Smooth muscle cell (in vitro differentiated cells): ENCODE measurements around the gene ITGAE. TPM values are rescaled to one million over a fixed set of nuclear protein-coding genes. Genes with fewer than 3 reads are reported as not detected.

Source experiments
- DNase-seq: peaks from one replicate; lab custom pipeline; 2025; ENCODE audit not compliant: unreplicated experiment; lab: John Stamatoyannopoulos, UW
- H2AFZ ChIP-seq: fragments of 200-600 bp; sonication (generic); 2 replicates; pipeline ENCODE4 v1.6.0; 2016; ENCODE audit warnings: antibody characterized with exemption, low read depth, mild to moderate bottlenecking
- H3F3A ChIP-seq: fragments of 200-600 bp; sonication (generic); 2 replicates; pipeline ENCODE4 v1.6.0; 2017; ENCODE audit warnings: antibody characterized with exemption, low read depth
- H3K27ac ChIP-seq: fragments of 200-600 bp; sonication (generic); 2 replicates; pipeline ENCODE4 v1.5.1; 2016; ENCODE audit warnings: low read depth, mild to moderate bottlenecking
- H3K27me3 ChIP-seq: fragments of 200-600 bp; sonication (generic); 2 replicates; pipeline ENCODE4 v1.6.1; 2016; ENCODE audit warnings: low read depth, mild to moderate bottlenecking
- H3K36me3 ChIP-seq: fragments of 200-600 bp; sonication (generic); 2 replicates; pipeline ENCODE4 v1.5.1; 2016; ENCODE audit warnings: low read depth
- H3K4me1 ChIP-seq: fragments of 200-600 bp; sonication (generic); 2 replicates; pipeline ENCODE4 v1.5.1; 2016; ENCODE audit warnings: low read depth
- H3K4me2 ChIP-seq: fragments of 200-600 bp; sonication (generic); 2 replicates; pipeline ENCODE4 v1.6.0; 2016; ENCODE audit warnings: mild to moderate bottlenecking
- H3K4me3 ChIP-seq: fragments of 200-600 bp; sonication (generic); 2 replicates; pipeline ENCODE4 v1.5.1; 2016; ENCODE audit warnings: mild to moderate bottlenecking
- H3K79me2 ChIP-seq: fragments of 200-600 bp; sonication (generic); 2 replicates; pipeline ENCODE4 v1.6.0; 2016; ENCODE audit warnings: low read depth, mild to moderate bottlenecking
- H3K9ac ChIP-seq: fragments of 200-600 bp; sonication (generic); 2 replicates; pipeline ENCODE4 v1.6.0; 2016; ENCODE audit warnings: low read depth
- H3K9me3 ChIP-seq: fragments of 200-600 bp; sonication (generic); replicated peaks from 2 replicates; pipeline ENCODE4 v1.5.1; 2016; ENCODE audit warnings: low read depth
- H4K20me1 ChIP-seq: fragments of 200-600 bp; sonication (generic); 2 replicates; pipeline ENCODE4 v1.6.0; 2016; ENCODE audit warnings: low read depth
- CTCF ChIP-seq: fragments of 200-600 bp; sonication (generic); IDR thresholded peaks from 2 replicates; pipeline ENCODE4 v1.5.1; 2017; ENCODE audit warnings: borderline replicate concordance, mild to moderate bottlenecking, antibody characterized with exemption; ENCODE audit not compliant: insufficient read depth, poor library complexity, severe bottlenecking
- WGBS: methylation state at CpG from one replicate; pipeline ENCODE4 v1.1.7; 2016; ENCODE audit warnings: low lambda C conversion rate; 5-methylcytosine and 5-hydroxymethylcytosine counted together
- polyA plus RNA-seq: library from polyadenylated mRNA; unstranded; fragments of >200 nt; fragmentation: Nextera tagmentation; extraction: Ambion mirVana; gene quantifications from 2 replicates; pipeline ENCODE4 v1.2.1, GENCODE V29; 2016
- total RNA-seq: library from RNA; depleted of rRNA; stranded (reverse); fragments of >200 nt; gene quantifications from 2 replicates; pipeline ENCODE4 v1.2.3, GENCODE V29; 2014

The ITGAE gene
- total and polyA plus RNA-seq, 2 experiments from 2014 or later = 43.8 to 66.7 TPM

GRCh38 chr17:3666516-3666915, 134.5 kb downstream of the ITGAE start:
- no peak for TF ChIP-seq CTCF
- DNase-seq = no peak
- no peak overlapping the region for H3K9ac ChIP-seq
- H2AFZ ChIP-seq = no peak overlapping the region
- WGBS = 91% methylated on average over 6 of the region's 6 CpGs
- H3K4me2 ChIP-seq = peak overlapping the region; percentile 93
- H3K4me1 ChIP-seq = peaks cover 9% of the 10 kb centered on the region
- no peaks in the 10 kb centered on the region for H3K36me3 ChIP-seq
- H3K4me3 ChIP-seq = peak overlapping the region; percentile 69
- H3K27me3 ChIP-seq = no peaks in the 10 kb centered on the region
- peaks cover 6% of the 10 kb centered on the region for H3F3A ChIP-seq
- H4K20me1 ChIP-seq = peaks cover 61% of the 10 kb centered on the region
- peak overlapping the region; percentile 9 for H3K27ac ChIP-seq
- H3K9me3 ChIP-seq = no peaks in the 10 kb centered on the region
- H3K79me2 ChIP-seq = peaks cover 42% of the 10 kb centered on the region

- Histone ChIP-seq H3K9ac (no peak overlapping the region), H3K79me2 (peaks cover 42% of the 10 kb centered on the region), H3F3A (peaks cover 6% of the 10 kb centered on the region)
These were observed 135.2 kb downstream of the ITGAE start for GRCh38 chr17:3665834-3666233.

More at GRCh38 chr17:3665834-3666233, 135.2 kb downstream of the ITGAE start:
- WGBS = 89% methylated on average over 5 of the region's 5 CpGs
- Histone ChIP-seq H3K36me3 (no peaks in the 10 kb centered on the region), H3K9me3 (no peaks in the 10 kb centered on the region), H3K4me1 (peaks cover 9% of the 10 kb centered on the region), H3K4me2 (peak overlapping the region; percentile 93), H3K27me3 (no peaks in the 10 kb centered on the region), H4K20me1 (peaks cover 61% of the 10 kb centered on the region), H3K27ac (peak overlapping the region; percentile 6), H3K4me3 (no peak overlapping the region), H2AFZ (no peak overlapping the region)
- no peak for TF ChIP-seq CTCF
- DNase-seq = no peak

Other genes with a start within 250 kb of the ITGAE start
- gene TRPV3, start 243.4 kb downstream of the ITGAE start, total RNA-seq = 2.3 and 6.4 TPM in 2 replicates
- 0.53 and 2.7 TPM in 2 replicates for gene TRPV3, start 243.4 kb downstream of the ITGAE start, polyA plus RNA-seq
- 0.99 and 2.2 TPM in 2 replicates for gene TRPV1, start 191.8 kb downstream of the ITGAE start, total RNA-seq
- 0.90 and 2.8 TPM in 2 replicates for gene TRPV1, start 191.8 kb downstream of the ITGAE start, polyA plus RNA-seq
- 9.0 and 9.5 TPM in 2 replicates for gene SHPK, start 164.9 kb downstream of the ITGAE start, total RNA-seq
- gene SHPK, start 164.9 kb downstream of the ITGAE start, polyA plus RNA-seq = 5.3 and 8.2 TPM in 2 replicates
- gene CTNS, start 164.4 kb downstream of the ITGAE start, total RNA-seq = 20.6 and 24.9 TPM in 2 replicates
- gene CTNS, start 164.4 kb downstream of the ITGAE start, polyA plus RNA-seq = 13.7 and 15.8 TPM in 2 replicates
- 115 and 127 TPM in 2 replicates for gene TAX1BP3, start 132.6 kb downstream of the ITGAE start, total RNA-seq
- gene TAX1BP3, start 132.6 kb downstream of the ITGAE start, polyA plus RNA-seq = 248 and 295 TPM in 2 replicates
- gene EMC6, start 132.4 kb downstream of the ITGAE start, total RNA-seq = 59.7 and 64.1 TPM in 2 replicates
- gene EMC6, start 132.4 kb downstream of the ITGAE start, polyA plus RNA-seq = 123 and 143 TPM in 2 replicates
- 0.72 TPM in 1 of 2 replicates, not detected in the other for gene P2RX5, start 105.0 kb downstream of the ITGAE start, total RNA-seq
- 0.59 TPM in 1 of 2 replicates, not detected in the other for gene P2RX5, start 105.0 kb downstream of the ITGAE start, polyA plus RNA-seq
- 2.6 and 2.7 TPM in 2 replicates for gene HASPIN, start 77.3 kb downstream of the ITGAE start, total RNA-seq
- gene HASPIN, start 77.3 kb downstream of the ITGAE start, polyA plus RNA-seq = 1.2 and 2.0 TPM in 2 replicates
- gene NCBP3, start 45.1 kb upstream of the ITGAE start, total RNA-seq = 28.3 and 30.0 TPM in 2 replicates
- gene NCBP3, start 45.1 kb upstream of the ITGAE start, polyA plus RNA-seq = 30.7 and 32.4 TPM in 2 replicates
- gene CAMKK1, start 91.9 kb upstream of the ITGAE start, total RNA-seq = 6.3 and 8.8 TPM in 2 replicates
- 7.7 and 8.1 TPM in 2 replicates for gene CAMKK1, start 91.9 kb upstream of the ITGAE start, polyA plus RNA-seq
- gene P2RX1, start 115.3 kb upstream of the ITGAE start, total RNA-seq = 1.3 and 2.4 TPM in 2 replicates
- 0.47 and 3.2 TPM in 2 replicates for gene P2RX1, start 115.3 kb upstream of the ITGAE start, polyA plus RNA-seq
- gene ATP2A3, start 163.2 kb upstream of the ITGAE start, total RNA-seq = 2.9 and 4.2 TPM in 2 replicates
- gene ATP2A3, start 163.2 kb upstream of the ITGAE start, polyA plus RNA-seq = 4.7 and 7.8 TPM in 2 replicates